PC-3 (cell line): ENCODE data around the gene SARM1. TPM values are rescaled to one million over a fixed set of nuclear protein-coding genes. Genes with fewer than 3 reads are reported as not detected.

Source experiments
- ATAC-seq: fragments of 200-7000 bp; cut with Tn5 transposase; 2 replicates; pipeline ENCODE4 v1.9.1; 2020; ENCODE audit warnings: mild to moderate bottlenecking, moderate library complexity
- BruUV-seq: library from RNA; stranded (reverse); fragments of 400-500 nt; replicated peaks from 2 replicates; lab custom pipeline; 2021; lab: Mats Ljungman, UMichigan
- CTCF ChIA-PET: fragments of 300-600 bp; sonication (Branson Sonifier 250); formaldehyde crosslinking; loops from one replicate; lab custom pipeline; 2022; ENCODE audit warnings: antibody characterized with exemption; lab: Charles Lee
- POLR2A ChIA-PET: fragments of 300-600 bp; sonication (Branson Sonifier 250); formaldehyde crosslinking; loops from one replicate; lab custom pipeline; 2022; ENCODE audit warnings: antibody characterized with exemption; ENCODE audit not compliant: unreplicated experiment; lab: Charles Lee
- DNase-seq: peaks from one replicate; pipeline ENCODE4 v3.0.0-alpha.2; 2015
- H2AFZ ChIP-seq: fragments of 300-600 bp; sonication (generic); 2 replicates; pipeline ENCODE4 v1.6.0; 2016; ENCODE audit warnings: antibody characterized with exemption, low read length
- H3F3A ChIP-seq: fragments of 300-600 bp; sonication (generic); one replicate; pipeline ENCODE4 v1.6.0; 2017; ENCODE audit warnings: antibody characterized with exemption, low read length, control low read depth, mild to moderate bottlenecking; ENCODE audit not compliant: unreplicated experiment
- H3K27ac ChIP-seq: fragments of 300-600 bp; sonication (generic); 2 replicates; pipeline ENCODE4 v1.5.1; 2016; ENCODE audit warnings: mild to moderate bottlenecking, low read length
- H3K27me3 ChIP-seq: fragments of 300-600 bp; sonication (generic); 2 replicates; pipeline ENCODE4 v1.6.1; 2016; ENCODE audit warnings: low read length, mixed read lengths
- H3K36me3 ChIP-seq: fragments of 300-600 bp; sonication (generic); 2 replicates; pipeline ENCODE4 v1.6.1; 2016; ENCODE audit warnings: low read depth, mixed run types, low read length, mixed read lengths
- H3K4me1 ChIP-seq: fragments of 300-600 bp; sonication (generic); 2 replicates; pipeline ENCODE4 v1.5.1; 2016; ENCODE audit warnings: low read length; ENCODE audit not compliant: insufficient read depth
- H3K4me2 ChIP-seq: fragments of 300-600 bp; sonication (generic); 2 replicates; pipeline ENCODE4 v1.6.0; 2016; ENCODE audit warnings: low read length
- H3K4me3 ChIP-seq: fragments of 300-600 bp; sonication (generic); 2 replicates; pipeline ENCODE4 v1.5.1; 2016; ENCODE audit warnings: mild to moderate bottlenecking, low read length, mixed read lengths
- H3K79me2 ChIP-seq: fragments of 300-600 bp; sonication (generic); 2 replicates; pipeline ENCODE4 v1.6.1; 2017; ENCODE audit warnings: low read length, mixed read lengths
- H3K9ac ChIP-seq: fragments of 300-600 bp; sonication (generic); 2 replicates; pipeline ENCODE4 v1.6.0; 2016; ENCODE audit warnings: mild to moderate bottlenecking, low read length
- H3K9me2 ChIP-seq: fragments of 300-600 bp; sonication (generic); replicated peaks from 2 replicates; pipeline ENCODE4 v1.6.1; 2016; ENCODE audit warnings: mixed run types, low read length, mixed read lengths
- H3K9me3 ChIP-seq: fragments of 300-600 bp; sonication (generic); 2 replicates; pipeline ENCODE4 v1.6.1; 2016; ENCODE audit warnings: low read length, mixed read lengths
- H4K20me1 ChIP-seq: fragments of 300-600 bp; sonication (generic); 2 replicates; pipeline ENCODE4 v1.6.1; 2016; ENCODE audit warnings: low read length, mixed read lengths
- CTCF ChIP-seq: fragments of 300-600 bp; sonication (generic); conservative IDR thresholded peaks from 2 replicates; pipeline ENCODE4 v1.5.1; 2017; ENCODE audit warnings: antibody characterized with exemption, low read depth, mild to moderate bottlenecking, low read length
- EZH2 ChIP-seq: fragments of 300-600 bp; sonication (generic); IDR thresholded peaks from one replicate; pipeline ENCODE4 v1.6.1; 2017; ENCODE audit warnings: antibody characterized with exemption, mild to moderate bottlenecking, low read length; ENCODE audit not compliant: unreplicated experiment
- EZH2phosphoT487 ChIP-seq: fragments of 300-600 bp; sonication (generic); IDR thresholded peaks from 2 replicates; pipeline ENCODE4 v1.6.1; 2018; ENCODE audit warnings: mild to moderate bottlenecking, antibody characterized with exemption, low read length, borderline replicate concordance
- intact Hi-C: fragments of 100-400 bp; cut with micrococcal nuclease; formaldehyde crosslinking; loops from 2 replicates; pipeline ENCODE4 v1.9.0; 2023
- total RNA-seq: library from RNA; depleted of rRNA; stranded (reverse); fragments of >200 nt; gene quantifications from 2 replicates; pipeline ENCODE4 v1.2.3, GENCODE V29; 2014

SARM1 gene
- total RNA-seq, 1 experiment from 2014 or later, result 6.7 TPM

GRCh38 chr17:28407130-28407973 is 35.9 kb downstream of the SARM1 start:
- no peak overlapping the region for H3K9ac ChIP-seq
- BruUV-seq, result no TSS peak
- DNase-seq, result no peak
- H3K27ac ChIP-seq, result no peak overlapping the region
- peaks cover 13% of the 10 kb centered on the region for H3K4me1 ChIP-seq
- no peak overlapping the region for H3K4me2 ChIP-seq
- no peaks in the 10 kb centered on the region for H3K27me3 ChIP-seq
- H3K79me2 ChIP-seq, result peaks cover 22% of the 10 kb centered on the region
- no peak overlapping the region for H2AFZ ChIP-seq
- no peaks in the 10 kb centered on the region for H3K9me3 ChIP-seq
- no peaks in the 10 kb centered on the region for H3F3A ChIP-seq
- intact Hi-C loops, result loop anchor here (10.0 kb wide), 1 partner anchor 137 kb away; no protein-coding TSS in a partner anchor
- no peaks in the 10 kb centered on the region for H3K36me3 ChIP-seq
- H3K9me2 ChIP-seq, result no peaks in the 10 kb centered on the region
- ChIA-PET CTCF (no interaction called here), POLR2A (no interaction called here)
- H4K20me1 ChIP-seq, result no peaks in the 10 kb centered on the region
- H3K4me3 ChIP-seq, result no peak overlapping the region
- ATAC-seq, result no peak
- no peak for TF ChIP-seq EZH2
- TF ChIP-seq EZH2phosphoT487, result no peak
- no peak for TF ChIP-seq CTCF

- DNase-seq, result no peak
- Histone ChIP-seq H3K9me2 (no peaks in the 10 kb centered on the region), H3F3A (no peaks in the 10 kb centered on the region), H2AFZ (no peak overlapping the region), H3K36me3 (no peaks in the 10 kb centered on the region), H3K9me3 (no peaks in the 10 kb centered on the region), H3K27ac (no peak overlapping the region), H3K79me2 (peaks cover 22% of the 10 kb centered on the region), H4K20me1 (no peaks in the 10 kb centered on the region), H3K4me2 (no peak overlapping the region), H3K9ac (no peak overlapping the region), H3K27me3 (no peaks in the 10 kb centered on the region), H3K4me3 (no peak overlapping the region), H3K4me1 (peaks cover 11% of the 10 kb centered on the region; the same call in 1 of the 2 replicates)
- TF ChIP-seq EZH2 (no peak), EZH2phosphoT487 (no peak), CTCF (no peak)
- no TSS peak for BruUV-seq
- intact Hi-C loops, result loop anchor here (10.0 kb wide), 1 partner anchor 137 kb away; no protein-coding TSS in a partner anchor
- ChIA-PET POLR2A (no interaction called here), CTCF (no interaction called here)
- ATAC-seq, result no peak
Observed at GRCh38 chr17:28407974-28408306, 36.4 kb downstream of the SARM1 start.

- DNase-seq, result no peak
- Histone ChIP-seq H3F3A (no peaks in the 10 kb centered on the region), H3K79me2 (no peaks in the 10 kb centered on the region), H3K4me3 (no peak overlapping the region), H3K4me1 (no peaks in the 10 kb centered on the region), H3K36me3 (no peaks in the 10 kb centered on the region), H3K27ac (no peak overlapping the region), H4K20me1 (no peaks in the 10 kb centered on the region), H3K9me3 (no peaks in the 10 kb centered on the region), H3K4me2 (no peak overlapping the region), H3K27me3 (no peaks in the 10 kb centered on the region), H2AFZ (no peak overlapping the region), H3K9me2 (no peaks in the 10 kb centered on the region), H3K9ac (no peak overlapping the region)
- TF ChIP-seq CTCF (no peak), EZH2phosphoT487 (no peak), EZH2 (no peak)
- ChIA-PET POLR2A (no interaction called here), CTCF (no interaction called here)
- ATAC-seq, result no peak
- intact Hi-C loops, result no loop called here
- no TSS peak for BruUV-seq
Observed at GRCh38 chr17:28412099-28412498, 40.6 kb downstream of the SARM1 start.
